ENCODE data around the gene SORL1. TPM values are rescaled to one million over a fixed set of nuclear protein-coding genes. Genes with fewer than 3 reads are reported as not detected.

Gene SORL1
- total RNA-seq, 1 experiment from 2014 or later = 68.3 TPM

DNA sequence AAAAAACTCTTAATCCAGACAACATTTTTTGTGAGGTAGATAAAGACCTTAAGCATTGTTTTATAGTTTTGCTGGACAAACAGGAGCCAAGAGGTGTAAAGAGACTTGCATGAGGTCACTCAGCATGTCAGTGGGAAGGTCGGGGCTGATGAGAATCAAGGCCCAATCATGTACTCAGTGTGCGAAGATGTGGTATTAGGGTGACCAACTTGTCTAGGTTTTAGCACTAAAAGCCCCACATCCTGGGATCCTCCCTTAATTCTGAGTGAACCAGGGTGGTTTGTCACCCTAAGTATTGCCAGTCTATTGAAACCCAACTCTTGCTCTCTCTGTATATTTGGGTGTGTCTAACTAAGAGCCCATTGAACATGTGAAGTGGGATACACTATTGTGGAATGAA lies 20.2 kb downstream of the SORL1 start:
- TF ChIP-seq, protein P1, sequence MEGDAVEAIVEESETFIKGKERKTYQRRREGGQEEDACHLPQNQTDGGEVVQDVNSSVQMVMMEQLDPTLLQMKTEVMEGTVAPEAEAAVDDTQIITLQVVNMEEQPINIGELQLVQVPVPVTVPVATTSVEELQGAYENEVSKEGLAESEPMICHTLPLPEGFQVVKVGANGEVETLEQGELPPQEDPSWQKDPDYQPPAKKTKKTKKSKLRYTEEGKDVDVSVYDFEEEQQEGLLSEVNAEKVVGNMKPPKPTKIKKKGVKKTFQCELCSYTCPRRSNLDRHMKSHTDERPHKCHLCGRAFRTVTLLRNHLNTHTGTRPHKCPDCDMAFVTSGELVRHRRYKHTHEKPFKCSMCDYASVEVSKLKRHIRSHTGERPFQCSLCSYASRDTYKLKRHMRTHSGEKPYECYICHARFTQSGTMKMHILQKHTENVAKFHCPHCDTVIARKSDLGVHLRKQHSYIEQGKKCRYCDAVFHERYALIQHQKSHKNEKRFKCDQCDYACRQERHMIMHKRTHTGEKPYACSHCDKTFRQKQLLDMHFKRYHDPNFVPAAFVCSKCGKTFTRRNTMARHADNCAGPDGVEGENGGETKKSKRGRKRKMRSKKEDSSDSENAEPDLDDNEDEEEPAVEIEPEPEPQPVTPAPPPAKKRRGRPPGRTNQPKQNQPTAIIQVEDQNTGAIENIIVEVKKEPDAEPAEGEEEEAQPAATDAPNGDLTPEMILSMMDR (conservative IDR thresholded peaks at IDR 0.05) = no peak
- Histone ChIP-seq H2AFZ (ENCODE audit: low read length) (no peak overlapping the region), H3K18ac (ENCODE audit: insufficient read length, low read depth, low read length) (no peak overlapping the region), H2AK5ac (ENCODE audit: insufficient read length, low read length) (no peak overlapping the region), H3K4ac (ENCODE audit: low read depth, low read length) (no peak overlapping the region), H2BK15ac (ENCODE audit: low read depth, low read length) (no peak overlapping the region), H3K9ac (ENCODE audit: extremely low read depth, insufficient read length, low read length) (no peak overlapping the region), H3T11ph (ENCODE audit: low read length) (no peak overlapping the region), H3K23me2 (ENCODE audit: insufficient read length, low read depth, low read length, poor library complexity, severe bottlenecking) (no peaks in the 10 kb centered on the region), H3K56ac (ENCODE audit: insufficient read length, low read depth, low read length) (no peak overlapping the region), H3K4me1 (ENCODE audit: insufficient read depth, low read length) (peaks cover 17% of the 10 kb centered on the region), H3K79me1 (ENCODE audit: insufficient read depth, low read depth, low read length, poor library complexity, severe bottlenecking) (peaks cover 3% of the 10 kb centered on the region), H3K27ac (ENCODE audit: insufficient read length, low read depth, low read length) (no peak overlapping the region), H4K20me1 (ENCODE audit: control insufficient read depth, insufficient read depth, insufficient read length) (no peaks in the 10 kb centered on the region), H3K79me2 (ENCODE audit: insufficient read depth, low read length) (peaks cover 5% of the 10 kb centered on the region; the same call in 1 of the 2 replicates), H4K91ac (ENCODE audit: insufficient read length, low read depth, low read length) (no peak overlapping the region), H2BK12ac (ENCODE audit: insufficient read length, low read depth, low read length) (no peak overlapping the region), H4K5ac (ENCODE audit: insufficient read length, low read depth, low read length) (no peak overlapping the region), H3K4me2 (ENCODE audit: insufficient read depth, insufficient read length, low read length) (no peak overlapping the region), H2BK5ac (ENCODE audit: insufficient read length, low read length) (no peak overlapping the region), H2BK20ac (ENCODE audit: low read depth, low read length, poor library complexity, severe bottlenecking) (no peak overlapping the region), H3K9me3 (ENCODE audit: control insufficient read depth, low read depth, low read length) (no peaks in the 10 kb centered on the region), H3K23ac (ENCODE audit: insufficient read length, low read depth, low read length) (no peak overlapping the region), H2BK120ac (ENCODE audit: low read depth, low read length, poor library complexity, severe bottlenecking) (no peak overlapping the region), H3K14ac (ENCODE audit: insufficient read depth, low read length) (no peak overlapping the region), H3K27me3 (ENCODE audit: insufficient read depth, low read length) (no peaks in the 10 kb centered on the region), H4K8ac (replicated peaks; ENCODE audit: insufficient read length, low read depth, low read length) (no peak overlapping the region)
- peaks cover 17 to 55% (median 31%) of the 10 kb centered on the region in 3 experiments for H3K36me3 Mint-ChIP-seq (ENCODE audit: insufficient read depth in 1 of 3, low read depth in 3 of 3)
- no peaks in the 10 kb centered on the region for H3K9me3 Mint-ChIP-seq
- H3K4me1 Mint-ChIP-seq = peaks cover 50 to 60% of the 10 kb centered on the region in 2 experiments
- DNase-seq = no peak
- no CpG with 5 or more reads among the region's 2 CpGs for WGBS (ENCODE audit: extremely low coverage, insufficient read length, low lambda C conversion rate)
- H3K27me3 Mint-ChIP-seq (ENCODE audit: low read depth) = no peaks in the 10 kb centered on the region
- H3K4me3 Mint-ChIP-seq = no peak overlapping the region
- H3K27ac Mint-ChIP-seq = peak overlapping the region in 1 of 3 experiments; percentile 8; a peak in 3 of 7 replicates

Measured in H9 (cell line).